Astrocyte (in vitro differentiated cells and primary cell): ENCODE measurements around the gene RPL10. TPM values are rescaled to one million over a fixed set of nuclear protein-coding genes. Genes with fewer than 3 reads are reported as not detected.

Experiments
- DNase-seq: peaks from one replicate; pipeline ENCODE4 v3.0.0-alpha.2; 2010; ENCODE audit warnings: low read depth
- FAIRE-seq: peaks from 2 replicates; lab custom pipeline; 2011; peaks lifted over from hg19 to GRCh38; lab: Jason Lieb, UNC
- H2AFZ ChIP-seq: 2 replicates; pipeline ENCODE4 v1.6.0; 2012; ENCODE audit warnings: low read depth, low read length, inconsistent platforms
- H3K27ac ChIP-seq: 2 replicates; pipeline ENCODE4 v1.5.1; 2011; ENCODE audit warnings: low read depth, low read length, inconsistent platforms
- H3K27me3 ChIP-seq: 2 replicates; pipeline ENCODE4 v1.6.0; 2011; ENCODE audit warnings: low read length, inconsistent platforms; ENCODE audit not compliant: insufficient read depth
- H3K36me3 ChIP-seq: 2 replicates; pipeline ENCODE4 v1.5.1; 2011; ENCODE audit warnings: low read length, inconsistent platforms; ENCODE audit not compliant: insufficient read depth
- H3K4me1 ChIP-seq: 2 replicates; pipeline ENCODE4 v1.5.1; 2011; ENCODE audit warnings: low read length, inconsistent platforms; ENCODE audit not compliant: insufficient read depth
- H3K4me2 ChIP-seq: 2 replicates; pipeline ENCODE4 v1.6.0; 2012; ENCODE audit warnings: low read length, inconsistent platforms
- H3K4me3 ChIP-seq: 2 replicates; pipeline ENCODE4 v1.5.1; 2011; ENCODE audit warnings: low read depth, mild to moderate bottlenecking, low read length, inconsistent platforms; ENCODE audit not compliant: insufficient read depth
- H3K79me2 ChIP-seq: 2 replicates; pipeline ENCODE4 v1.6.0; 2012; ENCODE audit warnings: mild to moderate bottlenecking, low read length, inconsistent platforms; ENCODE audit not compliant: insufficient read depth
- H3K9ac ChIP-seq: 2 replicates; pipeline ENCODE4 v1.6.0; 2012; ENCODE audit warnings: mild to moderate bottlenecking, low read length, inconsistent platforms
- H3K9me3 ChIP-seq: 2 replicates; pipeline ENCODE4 v1.5.1; 2012; ENCODE audit warnings: low read depth, mild to moderate bottlenecking, low read length, inconsistent platforms; ENCODE audit not compliant: insufficient read depth
- H4K20me1 ChIP-seq: 2 replicates; pipeline ENCODE4 v1.6.0; 2012; ENCODE audit warnings: low read length, inconsistent platforms; ENCODE audit not compliant: insufficient read depth
- H3K27ac Mint-ChIP-seq: one replicate; pipeline ENCODE4 v1.8.0; 2021; ENCODE audit warnings: mild to moderate bottlenecking, mixed read lengths; ENCODE audit not compliant: unreplicated experiment
- H3K27me3 Mint-ChIP-seq: one replicate; pipeline ENCODE4 v1.8.0; 2021; ENCODE audit warnings: low read depth, mixed read lengths; ENCODE audit not compliant: unreplicated experiment
- H3K36me3 Mint-ChIP-seq: one replicate; pipeline ENCODE4 v1.8.0; 2021; ENCODE audit warnings: low read depth, mixed read lengths; ENCODE audit not compliant: unreplicated experiment
- H3K4me1 Mint-ChIP-seq: one replicate; pipeline ENCODE4 v1.8.0; 2021; ENCODE audit warnings: low read depth, mixed read lengths; ENCODE audit not compliant: unreplicated experiment
- H3K4me3 Mint-ChIP-seq: one replicate; pipeline ENCODE4 v1.8.0; 2021; ENCODE audit warnings: mild to moderate bottlenecking, moderate library complexity, mixed read lengths; ENCODE audit not compliant: unreplicated experiment
- H3K9me3 Mint-ChIP-seq: one replicate; pipeline ENCODE4 v1.8.0; 2021; ENCODE audit warnings: mild to moderate bottlenecking, mixed read lengths; ENCODE audit not compliant: unreplicated experiment
- CTCF ChIP-seq: IDR thresholded peaks from 2 replicates; pipeline ENCODE4 v1.5.1; 2011; ENCODE audit warnings: low read depth, mild to moderate bottlenecking, inconsistent platforms, low read length, moderate library complexity; ENCODE audit not compliant: insufficient read depth
- EZH2 ChIP-seq: IDR thresholded peaks from 2 replicates; pipeline ENCODE4 v1.6.1; 2012; ENCODE audit warnings: mild to moderate bottlenecking, low read length, inconsistent platforms; ENCODE audit not compliant: insufficient read depth
- total RNA-seq: library from RNA; stranded (reverse); gene quantifications from 2 replicates; pipeline ENCODE4 v1.2.1, GENCODE V29; 2021

Gene RPL10
- total RNA-seq, 1 donor from 2014 or later = 1,967 TPM

DNA sequence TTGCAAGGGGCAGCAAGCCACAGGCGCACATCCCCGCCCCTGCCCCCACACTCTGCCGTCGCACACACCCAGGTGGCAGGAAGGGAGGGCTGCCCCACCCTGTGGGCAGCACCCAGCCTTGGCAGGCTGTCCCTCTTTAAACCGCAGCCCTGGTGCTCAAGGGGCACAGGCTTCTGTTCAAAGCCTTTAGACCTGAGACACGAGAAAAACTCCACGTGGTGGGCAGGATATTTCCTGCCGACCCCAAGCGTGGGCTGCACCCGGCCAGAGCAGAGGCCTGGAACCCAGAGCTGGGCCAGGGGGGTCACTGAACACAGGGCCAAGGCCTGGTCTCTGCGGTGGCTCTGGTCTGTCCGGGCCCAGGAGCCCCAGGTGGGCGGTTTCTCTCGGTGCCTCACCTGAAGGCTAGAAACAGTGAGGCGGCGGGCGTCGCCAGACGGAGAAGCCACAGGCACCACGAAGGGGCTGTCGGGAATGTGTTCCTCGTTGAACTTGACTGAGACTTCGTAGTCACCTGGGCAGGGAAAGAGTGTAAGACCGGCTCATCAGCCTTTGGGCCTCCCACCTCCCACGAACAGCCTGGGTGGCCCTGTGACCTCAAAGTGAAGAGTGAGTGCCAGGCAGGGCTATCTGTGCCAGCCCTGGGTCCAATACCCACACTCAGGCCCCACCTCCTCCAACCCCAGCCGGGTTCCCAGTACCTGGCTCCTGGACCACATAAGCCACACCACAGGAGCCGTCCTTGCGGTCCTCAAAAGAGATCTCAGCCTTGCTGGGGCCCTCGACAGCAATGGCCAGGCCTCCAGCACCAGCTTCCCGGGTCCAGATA is 46.8 kb upstream of the RPL10 start:
- no peaks in the 10 kb centered on the region for H3K27me3 ChIP-seq
- no peak for TF ChIP-seq CTCF
- TF ChIP-seq EZH2 = no peak
- DNase-seq = no peak
- Mint-ChIP-seq H3K36me3 (peaks cover 3% of the 10 kb centered on the region), H3K27me3 (no peaks in the 10 kb centered on the region), H3K9me3 (no peaks in the 10 kb centered on the region), H3K4me1 (peaks cover 4% of the 10 kb centered on the region), H3K4me3 (no peak overlapping the region), H3K27ac (peak overlapping the region; percentile 53)
- no peaks in the 10 kb centered on the region for H3K4me1 ChIP-seq
- H3K9ac ChIP-seq = no peak overlapping the region
- H3K27ac ChIP-seq = no peak overlapping the region
- H3K79me2 ChIP-seq = peaks cover 20% of the 10 kb centered on the region
- H3K9me3 ChIP-seq = no peaks in the 10 kb centered on the region
- FAIRE-seq = no peak
- no peak overlapping the region for H3K4me3 ChIP-seq
- no peak overlapping the region for H3K4me2 ChIP-seq
- no peak overlapping the region for H2AFZ ChIP-seq
- peaks cover 25% of the 10 kb centered on the region for H3K36me3 ChIP-seq
- H4K20me1 ChIP-seq = peaks cover 89% of the 10 kb centered on the region

GRCh38 chrX:154352012-154352401 is 46.2 kb upstream of the RPL10 start:
- Mint-ChIP-seq H3K27me3 (no peaks in the 10 kb centered on the region), H3K27ac (peak overlapping the region; percentile 47), H3K4me1 (peaks cover 4% of the 10 kb centered on the region), H3K4me3 (no peak overlapping the region), H3K36me3 (peaks cover 3% of the 10 kb centered on the region), H3K9me3 (no peaks in the 10 kb centered on the region)
- Histone ChIP-seq H3K9me3 (no peaks in the 10 kb centered on the region), H3K4me2 (no peak overlapping the region), H3K36me3 (peaks cover 25% of the 10 kb centered on the region), H4K20me1 (peaks cover 95% of the 10 kb centered on the region), H3K27ac (no peak overlapping the region), H3K9ac (no peak overlapping the region), H3K79me2 (peaks cover 25% of the 10 kb centered on the region), H3K4me1 (no peaks in the 10 kb centered on the region), H3K4me3 (no peak overlapping the region), H3K27me3 (no peaks in the 10 kb centered on the region), H2AFZ (no peak overlapping the region)
- TF ChIP-seq CTCF (no peak), EZH2 (no peak)
- DNase-seq (no peak), FAIRE-seq (no peak)

DNA sequence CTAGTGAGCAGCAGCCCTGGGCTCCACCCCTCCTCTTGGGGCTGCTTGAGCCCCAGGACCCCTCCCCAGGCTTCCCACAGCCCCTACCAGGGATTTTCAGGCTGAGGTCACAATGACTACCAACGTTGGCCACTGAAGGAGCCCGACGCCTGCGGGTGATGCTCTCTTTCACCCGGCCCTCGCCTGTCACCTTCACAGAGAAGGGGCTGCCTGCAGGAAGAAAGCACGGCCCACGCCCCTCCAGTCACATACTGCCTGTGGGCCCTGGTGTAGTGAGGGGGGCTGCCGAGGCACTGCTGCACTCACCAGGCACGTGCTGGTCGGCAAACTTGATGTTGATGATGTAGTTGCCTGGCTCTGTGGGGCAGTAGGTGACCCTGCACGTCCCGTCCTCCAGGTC is 45.7 kb upstream of the RPL10 start:
- no peaks in the 10 kb centered on the region for H3K9me3 Mint-ChIP-seq
- no peak overlapping the region for H3K9ac ChIP-seq

More for the DNA sequence above, 45.7 kb upstream of the RPL10 start:
- peaks cover under 1% of the 10 kb centered on the region for H3K4me1 Mint-ChIP-seq
- peaks cover 3% of the 10 kb centered on the region for H3K36me3 Mint-ChIP-seq
- DNase-seq (no peak), FAIRE-seq (no peak)
- TF ChIP-seq CTCF = no peak
- TF ChIP-seq EZH2 = no peak
- H3K9me3 ChIP-seq = no peaks in the 10 kb centered on the region
- no peaks in the 10 kb centered on the region for H3K27me3 ChIP-seq
- H3K4me2 ChIP-seq = no peak overlapping the region
- H3K27me3 Mint-ChIP-seq = no peaks in the 10 kb centered on the region
- no peak overlapping the region for H2AFZ ChIP-seq
- H3K4me3 Mint-ChIP-seq = no peak overlapping the region
- H3K27ac Mint-ChIP-seq = peak overlapping the region; percentile 47
- peaks cover 95% of the 10 kb centered on the region for H4K20me1 ChIP-seq
- no peak overlapping the region for H3K27ac ChIP-seq
- no peaks in the 10 kb centered on the region for H3K4me1 ChIP-seq
- H3K4me3 ChIP-seq = no peak overlapping the region
- H3K36me3 ChIP-seq = peaks cover 25% of the 10 kb centered on the region
- H3K79me2 ChIP-seq = peaks cover 29% of the 10 kb centered on the region
